PFSK-1 (cell line): Measurements from ENCODE around the gene FBXL5.

Experiments
- FOXP2 ChIP-seq: optimal IDR thresholded peaks from 2 replicates; pipeline ENCODE3; 2011; ENCODE audit warnings: borderline replicate concordance, control low read depth, inconsistent platforms; ENCODE audit not compliant: insufficient read depth; ENCODE audit errors: extremely low read length, extremely low read depth
- POLR2AphosphoS5 ChIP-seq: IDR thresholded peaks from 2 replicates; pipeline ENCODE4 v1.6.1; 2012; ENCODE audit warnings: low read depth, mild to moderate bottlenecking, control low read depth, low read length, moderate library complexity
- REST ChIP-seq, 2 experiments: IDR thresholded peaks; 2 replicates each; pipeline versions ENCODE4 v1.6.1 to v1.8.0; 2011 to 2012; ENCODE audit warnings: low read depth in 2 of 2, low read length in 2 of 2, control low read depth in 1 of 2, inconsistent platforms in 1 of 2, mild to moderate bottlenecking in 1 of 2, moderate library complexity in 1 of 2; ENCODE audit not compliant: insufficient read depth in 1 of 2
- SIN3A ChIP-seq: IDR thresholded peaks from 2 replicates; pipeline ENCODE4 v1.6.1; 2012; ENCODE audit warnings: mild to moderate bottlenecking, low read length, moderate library complexity, borderline replicate concordance; ENCODE audit not compliant: insufficient read depth
- TAF1 ChIP-seq: IDR thresholded peaks from 2 replicates; pipeline ENCODE4 v1.6.1; 2012; ENCODE audit warnings: low read length, control low read depth, borderline replicate concordance; ENCODE audit not compliant: insufficient read depth

Gene FBXL5

GRCh38 chr4:15569746-15570145 lies 85.4 kb downstream of the FBXL5 start:
- no peak for TF ChIP-seq FOXP2
- TF ChIP-seq POLR2AphosphoS5 = no peak

GRCh38 chr4:15568821-15569220 lies 86.3 kb downstream of the FBXL5 start:
- TF ChIP-seq POLR2AphosphoS5 = no peak
- TF ChIP-seq FOXP2 = no peak
- no peak for TF ChIP-seq SIN3A
- no peak for TF ChIP-seq REST (IDR thresholded peaks at IDR 0.05; ENCODE audit: insufficient read depth in 1 of 2, low read depth in 2 of 2, low read length in 2 of 2)
- TF ChIP-seq TAF1 = no peak

- no peak for TF ChIP-seq SIN3A
- peak; percentile 57 to 87; a peak in 3 of 4 replicates for TF ChIP-seq REST (IDR thresholded peaks at IDR 0.05; ENCODE audit: insufficient read depth in 1 of 2, low read depth in 2 of 2, low read length in 2 of 2)
- no peak for TF ChIP-seq FOXP2
Observed at GRCh38 chr4:15563871-15564270, 91.3 kb downstream of the FBXL5 start.

GRCh38 chr4:15562623-15563022 lies 92.5 kb downstream of the FBXL5 start:
- no peak for TF ChIP-seq POLR2AphosphoS5
- no peak for TF ChIP-seq FOXP2
- TF ChIP-seq REST (IDR thresholded peaks at IDR 0.05; ENCODE audit: insufficient read depth in 1 of 2, low read depth in 2 of 2, low read length in 2 of 2) = no peak
- TF ChIP-seq TAF1 = no peak
- TF ChIP-seq SIN3A = no peak

- TF ChIP-seq REST (IDR thresholded peaks at IDR 0.05; ENCODE audit: insufficient read depth in 1 of 2, low read depth in 2 of 2, low read length in 2 of 2) (no peak), TAF1 (no peak), FOXP2 (no peak), SIN3A (no peak), POLR2AphosphoS5 (no peak)
Observed at GRCh38 chr4:15562114-15562513, 93.0 kb downstream of the FBXL5 start.
